BE2C (cell line): ENCODE data around the gene LRRC75A.

ENCODE experiments used
- DNase-seq: peaks from one replicate; pipeline ENCODE4 v3.0.0-alpha.2; 2020
- H3K27me3 ChIP-seq: fragments of 250-450 bp; sonication (Bioruptor Pico); 2 replicates; pipeline ENCODE4 v1.5.1; 2020; ENCODE audit warnings: mild to moderate bottlenecking
- H3K36me3 ChIP-seq: fragments of 250-450 bp; sonication (Bioruptor Pico); 2 replicates; pipeline ENCODE4 v1.5.1; 2020; ENCODE audit warnings: mild to moderate bottlenecking
- H3K4me1 ChIP-seq: fragments of 250-450 bp; sonication (Bioruptor Pico); 2 replicates; pipeline ENCODE4 v1.5.1; 2020
- H3K4me3 ChIP-seq: 2 replicates; pipeline ENCODE4 v1.5.1; 2011; ENCODE audit warnings: low read depth, low read length
- H3K9me3 ChIP-seq: fragments of 250-450 bp; sonication (Bioruptor Pico); 2 replicates; pipeline ENCODE4 v1.5.1; 2020
- TF ChIP-seq, protein P1 (sequence below): IDR thresholded peaks from 2 replicates; pipeline ENCODE4 v1.5.1; 2012; ENCODE audit warnings: mild to moderate bottlenecking, low read depth, low read length

The LRRC75A gene

DNA sequence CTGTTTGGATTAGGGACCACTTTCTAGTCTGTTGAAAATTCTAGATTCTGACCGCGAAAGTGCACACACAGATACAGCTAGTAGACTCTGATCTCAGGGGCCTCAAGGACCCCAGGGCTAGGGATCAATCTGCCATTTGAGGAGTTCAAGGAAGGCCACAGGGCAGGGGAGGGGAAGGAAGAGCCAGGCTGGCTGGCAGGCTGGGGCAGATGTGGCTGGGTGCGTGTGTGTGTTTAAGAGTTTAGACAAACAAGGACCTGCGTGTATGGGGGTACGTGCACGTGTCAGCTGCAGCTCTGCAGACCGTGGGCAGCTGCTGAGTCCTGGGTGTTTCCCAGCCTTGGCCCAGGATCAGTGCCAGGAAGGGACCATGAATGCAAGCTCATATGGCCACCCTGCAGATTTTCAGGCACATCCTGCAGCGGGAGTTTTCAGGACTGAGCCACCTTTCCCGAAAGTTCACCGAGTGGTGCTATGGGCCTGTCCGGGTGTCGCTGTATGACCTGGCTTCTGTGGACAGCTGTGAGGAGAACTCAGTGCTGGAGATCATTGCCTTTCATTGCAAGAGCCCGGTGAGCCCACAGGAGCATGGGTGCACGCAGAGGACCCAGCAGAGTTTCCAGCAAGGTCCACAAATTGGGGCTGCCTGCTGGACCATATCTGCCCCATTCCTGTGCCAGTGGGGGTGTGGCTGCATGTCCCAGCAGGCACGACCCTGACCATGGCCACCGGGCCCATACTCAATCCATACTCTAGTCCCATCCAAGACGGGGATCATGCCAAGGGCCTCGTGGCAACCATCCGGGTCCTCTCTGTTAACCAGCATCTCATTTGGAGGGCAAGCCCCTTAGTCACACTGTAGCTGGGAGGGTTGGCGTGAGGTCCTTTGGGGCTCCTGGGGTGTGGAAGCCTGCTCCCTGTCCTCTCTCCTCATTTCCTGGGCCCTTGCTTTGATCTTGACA, 66.0 kb downstream of the LRRC75A start:
- Histone ChIP-seq H3K4me3 (no peak overlapping the region), H3K9me3 (no peaks in the 10 kb centered on the region), H3K27me3 (no peaks in the 10 kb centered on the region), H3K4me1 (peaks cover 3% of the 10 kb centered on the region; the same call in 1 of the 2 replicates), H3K36me3 (no peaks in the 10 kb centered on the region)
- no peak for DNase-seq
- TF ChIP-seq, protein P1, sequence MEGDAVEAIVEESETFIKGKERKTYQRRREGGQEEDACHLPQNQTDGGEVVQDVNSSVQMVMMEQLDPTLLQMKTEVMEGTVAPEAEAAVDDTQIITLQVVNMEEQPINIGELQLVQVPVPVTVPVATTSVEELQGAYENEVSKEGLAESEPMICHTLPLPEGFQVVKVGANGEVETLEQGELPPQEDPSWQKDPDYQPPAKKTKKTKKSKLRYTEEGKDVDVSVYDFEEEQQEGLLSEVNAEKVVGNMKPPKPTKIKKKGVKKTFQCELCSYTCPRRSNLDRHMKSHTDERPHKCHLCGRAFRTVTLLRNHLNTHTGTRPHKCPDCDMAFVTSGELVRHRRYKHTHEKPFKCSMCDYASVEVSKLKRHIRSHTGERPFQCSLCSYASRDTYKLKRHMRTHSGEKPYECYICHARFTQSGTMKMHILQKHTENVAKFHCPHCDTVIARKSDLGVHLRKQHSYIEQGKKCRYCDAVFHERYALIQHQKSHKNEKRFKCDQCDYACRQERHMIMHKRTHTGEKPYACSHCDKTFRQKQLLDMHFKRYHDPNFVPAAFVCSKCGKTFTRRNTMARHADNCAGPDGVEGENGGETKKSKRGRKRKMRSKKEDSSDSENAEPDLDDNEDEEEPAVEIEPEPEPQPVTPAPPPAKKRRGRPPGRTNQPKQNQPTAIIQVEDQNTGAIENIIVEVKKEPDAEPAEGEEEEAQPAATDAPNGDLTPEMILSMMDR: no peak

DNA sequence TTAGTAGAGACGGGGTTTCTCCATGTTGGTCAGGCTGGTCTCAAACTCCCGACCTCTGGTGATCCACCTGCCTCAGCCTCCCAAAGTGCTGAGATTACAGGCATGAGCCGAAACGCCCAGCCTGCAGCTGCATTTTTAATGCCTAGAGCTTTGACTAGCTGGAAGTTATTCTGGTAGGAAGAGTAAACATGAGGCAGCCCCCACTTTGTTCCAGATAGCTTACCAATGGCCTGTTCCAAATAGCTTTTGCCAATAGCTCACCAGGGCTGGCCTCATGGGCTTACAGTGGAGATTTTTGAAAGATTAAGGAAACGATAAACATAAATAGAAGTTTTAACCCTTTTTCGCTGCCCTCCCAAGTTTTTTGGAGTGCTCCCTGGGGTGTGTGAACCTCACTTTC, 66.8 kb downstream of the LRRC75A start:
- no peaks in the 10 kb centered on the region for H3K9me3 ChIP-seq
- no peak for DNase-seq

DNA sequence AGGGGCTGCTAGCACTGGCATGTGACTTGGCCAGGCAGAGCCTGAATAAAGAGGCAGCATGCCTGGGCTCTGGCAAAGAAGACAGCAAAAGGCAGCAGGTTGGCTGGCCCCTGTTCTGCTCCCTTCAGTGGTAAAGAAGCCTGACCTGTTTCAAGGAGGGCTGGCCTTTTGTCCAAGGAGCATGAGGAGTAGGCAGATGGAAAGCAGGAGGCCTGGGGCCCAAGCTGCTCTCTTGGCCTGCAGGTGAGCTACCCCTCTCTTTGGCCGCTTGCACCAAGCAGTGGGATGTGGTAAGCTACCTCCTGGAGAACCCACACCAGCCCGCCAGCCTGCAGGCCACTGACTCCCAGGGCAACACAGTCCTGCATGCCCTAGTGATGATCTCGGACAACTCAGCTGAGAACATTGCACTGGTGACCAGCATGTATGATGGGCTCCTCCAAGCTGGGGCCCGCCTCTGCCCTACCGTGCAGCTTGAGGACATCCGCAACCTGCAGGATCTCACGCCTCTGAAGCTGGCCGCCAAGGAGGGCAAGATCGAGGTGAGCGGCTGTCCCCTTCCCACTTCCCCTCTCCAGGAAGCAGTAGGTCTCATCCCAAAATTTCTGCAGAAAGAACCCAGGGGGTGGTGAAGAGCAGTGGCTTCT, 68.6 kb downstream of the LRRC75A start:
- no peaks in the 10 kb centered on the region for H3K27me3 ChIP-seq
- no peak for DNase-seq
- TF ChIP-seq, protein P1: no peak
- peaks cover 22% of the 10 kb centered on the region for H3K4me1 ChIP-seq
- H3K36me3 ChIP-seq: no peaks in the 10 kb centered on the region
- no peak overlapping the region for H3K4me3 ChIP-seq
- H3K9me3 ChIP-seq: no peaks in the 10 kb centered on the region

More for the DNA sequence above, 66.8 kb downstream of the LRRC75A start:
- Histone ChIP-seq H3K4me1 (peaks cover 5% of the 10 kb centered on the region), H3K36me3 (no peaks in the 10 kb centered on the region), H3K27me3 (no peaks in the 10 kb centered on the region), H3K4me3 (no peak overlapping the region)
- TF ChIP-seq, protein P1: no peak

DNA sequence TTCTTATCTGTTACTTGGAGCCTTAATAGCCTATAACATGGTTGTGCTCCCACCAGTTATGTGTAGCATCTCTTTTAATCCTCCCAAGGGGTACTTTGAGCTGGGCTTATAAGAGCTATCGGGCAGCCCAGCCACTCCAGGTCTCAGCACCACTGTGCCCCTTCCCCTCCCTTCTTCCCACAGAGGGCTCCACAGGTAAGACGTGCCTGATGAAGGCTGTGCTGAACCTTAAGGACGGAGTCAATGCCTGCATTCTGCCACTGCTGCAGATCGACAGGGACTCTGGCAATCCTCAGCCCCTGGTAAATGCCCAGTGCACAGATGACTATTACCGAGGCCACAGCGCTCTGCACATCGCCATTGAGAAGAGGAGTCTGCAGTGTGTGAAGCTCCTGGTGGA, 69.6 kb downstream of the LRRC75A start:
- DNase-seq: no peak
- H3K9me3 ChIP-seq: no peaks in the 10 kb centered on the region
- TF ChIP-seq, protein P1: no peak
- no peaks in the 10 kb centered on the region for H3K27me3 ChIP-seq
- H3K4me1 ChIP-seq: peaks cover 29% of the 10 kb centered on the region
- H3K36me3 ChIP-seq: no peaks in the 10 kb centered on the region
- H3K4me3 ChIP-seq: no peak overlapping the region

DNA sequence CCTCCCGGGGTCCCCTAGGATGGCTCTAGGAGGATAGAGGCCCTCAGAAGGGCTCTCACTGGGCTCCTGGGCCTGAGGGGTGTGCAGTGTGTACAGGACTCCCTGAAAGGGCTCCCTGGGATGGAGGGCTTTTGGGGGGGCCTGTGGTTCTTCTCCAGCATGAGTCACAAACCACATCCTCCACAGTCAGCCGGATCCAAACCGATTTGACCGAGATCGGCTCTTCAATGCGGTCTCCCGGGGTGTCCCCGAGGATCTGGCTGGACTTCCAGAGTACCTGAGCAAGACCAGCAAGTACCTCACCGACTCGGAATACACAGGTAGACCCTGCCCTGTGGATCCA, 72.1 kb downstream of the LRRC75A start:
- Histone ChIP-seq H3K9me3 (no peaks in the 10 kb centered on the region), H3K4me1 (peaks cover 29% of the 10 kb centered on the region), H3K4me3 (no peak overlapping the region), H3K36me3 (no peaks in the 10 kb centered on the region), H3K27me3 (no peaks in the 10 kb centered on the region)
- TF ChIP-seq, protein P1: no peak
- DNase-seq: no peak
